GM21390 (cell line): ENCODE results near the gene ELF5.

Experiments
- ATAC-seq: cut with Tn5 transposase; IDR thresholded peaks from one replicate; pipeline ENCODE4 v1.9.1; 2021; ENCODE audit not compliant: unreplicated experiment

Gene ELF5

GRCh38 chr11:34458525-34458924, 55.1 kb downstream of the ELF5 start:
- no peak for ATAC-seq

DNA sequence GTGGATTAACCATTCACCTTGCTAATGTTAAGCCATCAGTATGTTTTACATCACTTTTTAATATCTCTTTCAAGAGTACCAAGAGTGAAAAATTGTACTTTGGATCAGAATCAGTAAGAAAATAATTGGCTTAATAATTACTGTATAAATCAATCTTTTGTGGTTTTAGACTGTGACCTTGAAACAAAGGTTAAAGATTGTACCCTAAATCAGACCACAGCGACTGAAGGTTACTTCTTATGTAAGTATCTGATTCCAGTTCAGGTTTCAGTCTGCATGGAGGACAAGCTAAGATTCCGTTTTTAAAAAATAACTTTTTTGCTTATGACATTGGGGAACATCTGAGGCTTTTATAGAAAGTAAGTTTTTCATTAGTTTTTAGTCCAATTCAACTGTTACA, 56.0 kb downstream of the ELF5 start:
- ATAC-seq = no peak

DNA sequence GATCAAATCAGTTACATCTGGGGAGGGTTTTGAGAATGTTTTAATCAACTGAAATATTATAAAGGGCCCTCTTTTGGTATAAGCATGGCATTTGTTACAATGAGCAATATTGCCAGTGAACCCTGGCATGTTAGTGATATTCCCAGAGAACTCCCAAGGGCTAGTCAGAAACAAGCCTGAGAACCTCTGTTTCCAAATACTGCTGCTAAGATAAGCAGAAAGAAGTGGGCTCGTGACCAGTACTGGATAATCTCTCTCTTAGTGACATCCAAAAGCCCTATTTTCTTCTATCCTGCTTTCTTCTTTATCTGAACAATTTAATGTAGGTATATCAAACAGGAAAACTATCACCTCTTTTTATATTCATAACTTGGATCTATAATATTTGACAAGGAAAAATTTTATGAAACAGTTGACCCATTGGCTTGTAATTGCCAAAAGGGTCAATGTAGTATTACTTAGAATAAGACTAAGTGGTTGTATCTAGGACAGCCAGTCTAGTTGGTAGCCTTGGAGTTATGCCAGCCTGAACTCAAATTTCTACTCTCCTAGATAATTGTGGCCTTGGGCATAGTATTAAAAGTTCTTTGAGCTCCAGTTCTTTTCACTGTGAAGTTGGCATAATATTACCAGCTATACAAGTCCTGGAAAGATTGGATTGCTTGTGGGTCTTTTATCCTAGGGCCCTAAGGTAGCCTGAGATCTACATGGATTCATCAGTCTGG, 59.1 kb downstream of the ELF5 start:
- ATAC-seq = no peak

GRCh38 chr11:34451053-34451452, 62.5 kb downstream of the ELF5 start:
- ATAC-seq = no peak

GRCh38 chr11:34449013-34449412, 64.6 kb downstream of the ELF5 start:
- ATAC-seq = no peak

GRCh38 chr11:34448223-34448994, 65.2 kb downstream of the ELF5 start:
- no peak for ATAC-seq

- no peak for ATAC-seq
Measured at GRCh38 chr11:34447044-34447443, 66.5 kb downstream of the ELF5 start.

DNA sequence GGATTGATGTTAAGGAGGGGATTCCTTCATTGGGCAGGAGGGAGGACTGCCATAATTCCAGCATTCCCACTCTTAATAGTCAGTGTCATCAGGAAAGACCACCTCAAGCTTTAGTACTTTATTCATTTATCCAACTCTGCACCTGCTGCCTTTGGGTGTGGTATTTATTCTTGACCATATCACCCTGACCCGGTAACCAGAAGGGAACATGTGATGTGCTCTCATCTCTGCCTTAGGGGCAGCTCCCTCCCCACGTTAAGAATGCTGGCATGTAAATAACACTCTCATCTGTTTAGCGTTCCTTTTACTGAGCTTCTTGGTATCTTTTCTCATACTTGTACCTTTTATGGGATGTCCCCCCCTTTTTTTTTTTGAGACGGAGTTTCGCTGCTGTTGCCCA, 67.2 kb downstream of the ELF5 start:
- ATAC-seq = no peak

GRCh38 chr11:34445956-34446355, 67.6 kb downstream of the ELF5 start:
- ATAC-seq = no peak

GRCh38 chr11:34444428-34444827, 69.2 kb downstream of the ELF5 start:
- ATAC-seq = no peak

GRCh38 chr11:34443136-34443535, 70.5 kb downstream of the ELF5 start:
- ATAC-seq = no peak

- ATAC-seq = no peak
Measured at GRCh38 chr11:34441814-34442213, 71.8 kb downstream of the ELF5 start.

DNA sequence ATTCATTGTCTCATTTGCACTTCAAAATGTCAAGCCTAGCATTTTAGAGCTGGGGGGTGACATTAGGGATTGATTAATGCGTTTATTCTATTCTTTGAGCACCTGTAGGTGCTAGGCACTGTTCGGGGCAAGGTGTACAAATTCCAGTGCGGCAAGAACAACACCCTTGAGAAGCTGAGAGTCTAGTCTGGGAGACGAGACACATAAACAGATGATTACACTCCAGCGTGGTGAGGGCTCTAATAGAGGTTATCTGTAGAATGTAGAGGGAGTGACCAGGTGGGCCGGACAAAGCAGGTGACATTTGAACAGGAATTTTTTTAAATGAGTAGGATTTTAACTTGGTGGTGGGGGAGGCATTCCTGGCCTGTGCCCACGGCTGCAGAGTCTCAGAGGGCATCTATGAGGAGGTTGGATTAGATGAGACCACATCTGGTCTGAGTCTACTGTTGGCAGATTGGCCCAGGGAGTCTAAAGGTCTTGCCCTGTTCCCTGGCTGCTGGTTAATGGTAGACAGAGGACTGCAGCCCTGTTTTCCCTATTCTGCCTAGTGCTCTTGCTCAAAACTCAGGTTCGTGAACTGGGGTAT, 73.9 kb downstream of the ELF5 start:
- no peak for ATAC-seq

GRCh38 chr11:34438529-34439507, 74.8 kb downstream of the ELF5 start, which contains the start of gene CAT:
TSS of gene CAT (plus strand) at chr11:34438934. CDS start at chr11:34439014, 80 bp downstream.
- peak; percentile 97 for ATAC-seq

DNA sequence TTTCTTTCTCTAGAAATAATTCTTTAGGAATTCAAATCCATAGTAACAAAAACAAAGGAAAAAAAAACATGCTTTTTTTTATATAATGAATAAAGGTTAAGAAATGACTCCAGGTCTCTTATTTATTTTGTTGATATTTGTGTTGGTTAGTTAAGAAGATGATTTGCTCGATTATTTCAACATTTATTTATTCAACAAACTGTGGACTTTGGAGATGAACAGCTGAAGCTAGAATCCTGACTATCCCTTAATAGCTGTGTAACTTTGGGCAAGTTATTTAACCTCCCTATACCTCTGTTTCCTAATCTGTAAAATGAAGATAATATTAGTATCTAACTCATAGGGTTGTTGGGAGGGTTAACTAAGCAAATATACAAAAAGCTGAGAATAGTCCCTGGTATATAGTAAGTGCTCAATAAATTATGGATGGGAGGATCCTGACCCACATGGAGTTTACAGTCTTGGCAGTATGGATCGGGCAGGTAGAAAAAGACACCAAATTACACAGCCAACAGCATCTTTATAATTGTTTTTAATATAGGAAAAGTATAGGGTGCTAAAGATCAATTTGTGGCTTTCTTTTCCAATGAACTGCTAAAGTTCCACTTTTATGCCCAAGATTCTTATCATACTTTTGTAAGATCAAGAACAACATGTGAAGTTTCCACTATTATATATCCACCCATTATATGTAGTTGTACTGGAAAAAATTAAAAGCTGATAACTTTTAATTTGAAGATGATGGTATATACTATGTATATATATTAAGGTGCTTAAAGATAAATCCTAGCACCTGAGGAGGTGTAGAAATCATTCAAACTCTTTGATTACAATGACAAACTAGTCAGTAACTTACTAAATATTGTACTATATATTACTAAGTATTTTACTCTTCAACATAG, 76.1 kb downstream of the ELF5 start:
- ATAC-seq = no peak

- ATAC-seq = no peak
Measured at GRCh38 chr11:34433899-34434298, 79.7 kb downstream of the ELF5 start.

- no peak for ATAC-seq
Measured at GRCh38 chr11:34432822-34433221, 80.8 kb downstream of the ELF5 start.

DNA sequence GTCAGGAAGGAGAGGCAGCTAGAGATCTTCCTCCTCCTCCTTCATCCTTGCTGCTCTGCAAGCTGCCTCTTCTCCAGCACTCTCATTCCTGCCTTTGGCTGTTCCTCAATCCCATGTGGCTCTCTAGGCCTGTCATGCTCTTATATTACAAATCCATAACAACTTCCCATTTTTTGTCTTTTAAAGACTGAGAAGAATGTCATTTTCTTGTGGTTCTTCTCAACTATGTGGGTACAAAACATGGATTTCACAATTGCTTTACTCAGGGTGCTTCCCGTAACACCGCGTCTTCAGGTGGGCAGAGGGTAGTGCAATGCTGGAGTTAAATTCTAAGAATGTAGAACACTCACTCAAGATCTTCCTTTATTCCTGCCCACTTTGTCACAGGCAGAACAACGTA, 81.6 kb downstream of the ELF5 start:
- no peak for ATAC-seq
